Lower lobe of right lung (tissue), 2 donors: Measurements from ENCODE around the gene FUCA1. TPM values are rescaled to one million over a fixed set of nuclear protein-coding genes. Genes with fewer than 3 reads are reported as not detected.
"Not testable (repeated sequence)": the region's sequence is repeated elsewhere in the genome, so short reads cannot be mapped to it uniquely, and the experiment has no call there.

ENCODE experiments used
- ATAC-seq, 2 donors: fragments of 200-7000 bp; cut with Tn5 transposase; one replicate each; pipeline ENCODE4 v1.9.1; 2020 to 2022; ENCODE audit warnings: mild to moderate bottlenecking in 2 of 2, moderate library complexity in 2 of 2
- DNase-seq: peaks from one replicate; pipeline ENCODE4 v3.0.0-alpha.2; 2020
- H3K27ac ChIP-seq: fragments of 200-600 bp; one replicate; pipeline ENCODE4 v1.8.0; 2022
- H3K27me3 ChIP-seq: fragments of 200-600 bp; one replicate; pipeline ENCODE4 v1.8.0; 2022; ENCODE audit warnings: low read depth
- H3K36me3 ChIP-seq: fragments of 200-600 bp; one replicate; pipeline ENCODE4 v1.8.0; 2022; ENCODE audit warnings: mild to moderate bottlenecking
- H3K4me1 ChIP-seq: fragments of 200-600 bp; one replicate; pipeline ENCODE4 v1.8.0; 2022
- H3K4me3 ChIP-seq: fragments of 200-600 bp; one replicate; pipeline ENCODE4 v1.8.0; 2022; ENCODE audit warnings: mild to moderate bottlenecking
- H3K9me3 ChIP-seq: fragments of 200-600 bp; one replicate; pipeline ENCODE4 v1.8.0; 2022
- CTCF ChIP-seq: fragments of 200-600 bp; IDR thresholded peaks from one replicate; pipeline ENCODE4 v1.8.0; 2022; ENCODE audit warnings: antibody characterized with exemption, mild to moderate bottlenecking
- intact Hi-C: fragments of 100-400 bp; cut with DNase I; formaldehyde crosslinking; loops from one replicate; pipeline ENCODE4 v1.11.0; 2022
- total RNA-seq: library from RNA; stranded (reverse); fragmentation: NEBNext Ultra II Directional; extraction: Animal tissue kit (Norgen Biotek cat#: 25700); gene quantifications from one replicate; pipeline ENCODE4 v1.2.1, GENCODE V29; 2021
- donor health status: DM: no; HTN: yes; CAD: no; lungs with severe emphysema.

FUCA1 gene
- total RNA-seq, 1 donor from 2014 or later, result 54.2 TPM

GRCh38 chr1:23843644-23844043, 24.4 kb downstream of the FUCA1 start:
- no peak for TF ChIP-seq CTCF
- peaks cover 4% of the 10 kb centered on the region for H3K4me1 ChIP-seq
- H3K27ac ChIP-seq, result no peak overlapping the region
- H3K4me3 ChIP-seq, result no peak overlapping the region
- peaks cover 50% of the 10 kb centered on the region for H3K36me3 ChIP-seq
- ATAC-seq, result no peak
- intact Hi-C loops, result no loop called here
- no peaks in the 10 kb centered on the region for H3K27me3 ChIP-seq
- no peaks in the 10 kb centered on the region for H3K9me3 ChIP-seq
- no peak for DNase-seq

GRCh38 chr1:23838401-23838866, 29.7 kb downstream of the FUCA1 start:
- H3K36me3 ChIP-seq, result peaks cover 2% of the 10 kb centered on the region
- DNase-seq, result peak; percentile 79
- intact Hi-C loops, result no loop called here
- ATAC-seq, result peak; percentile 99 to 100
- H3K27ac ChIP-seq, result no peak overlapping the region
- H3K9me3 ChIP-seq, result no peaks in the 10 kb centered on the region
- H3K27me3 ChIP-seq, result no peaks in the 10 kb centered on the region
- TF ChIP-seq CTCF, result no peak
- H3K4me1 ChIP-seq, result peaks cover 11% of the 10 kb centered on the region
- peak overlapping the region; percentile 47 for H3K4me3 ChIP-seq

GRCh38 chr1:23837908-23838307, 30.2 kb downstream of the FUCA1 start:
- ATAC-seq (peak; percentile 9 to 39), DNase-seq (peak; percentile 47)
- Histone ChIP-seq H3K4me1 (peaks cover 11% of the 10 kb centered on the region), H3K36me3 (no peaks in the 10 kb centered on the region), H3K9me3 (no peaks in the 10 kb centered on the region), H3K27ac (no peak overlapping the region), H3K27me3 (no peaks in the 10 kb centered on the region), H3K4me3 (peak overlapping the region; percentile 47)
- intact Hi-C loops, result no loop called here
- TF ChIP-seq CTCF, result no peak

GRCh38 chr1:23836037-23836436, 32.1 kb downstream of the FUCA1 start:
- Histone ChIP-seq H3K4me3 (no peak overlapping the region), H3K9me3 (no peaks in the 10 kb centered on the region), H3K27me3 (no peaks in the 10 kb centered on the region), H3K4me1 (peaks cover 11% of the 10 kb centered on the region), H3K27ac (no peak overlapping the region), H3K36me3 (no peaks in the 10 kb centered on the region)
- intact Hi-C loops, result no loop called here
- no peak for DNase-seq
- no peak for ATAC-seq
- no peak for TF ChIP-seq CTCF

- H3K4me3 ChIP-seq, DNase-seq, H3K9me3 ChIP-seq, ATAC-seq, H3K27ac ChIP-seq, intact Hi-C loops, H3K27me3 ChIP-seq, H3K36me3 ChIP-seq: not testable (repeated sequence)
- peaks cover 11% of the 10 kb centered on the region for H3K4me1 ChIP-seq
Observed at GRCh38 chr1:23834156-23834555, 33.9 kb downstream of the FUCA1 start.

GRCh38 chr1:23827717-23828116, 40.4 kb downstream of the FUCA1 start:
- no peak for DNase-seq
- Histone ChIP-seq H3K27me3 (no peaks in the 10 kb centered on the region), H3K27ac (no peak overlapping the region), H3K4me1 (peaks cover 8% of the 10 kb centered on the region), H3K9me3 (no peaks in the 10 kb centered on the region), H3K36me3 (no peaks in the 10 kb centered on the region), H3K4me3 (no peak overlapping the region)
- ATAC-seq, result no peak
- intact Hi-C loops, result no loop called here
- TF ChIP-seq CTCF, result no peak

GRCh38 chr1:23826590-23826989, 41.5 kb downstream of the FUCA1 start:
- intact Hi-C loops, H3K4me1 ChIP-seq, H3K9me3 ChIP-seq, H3K36me3 ChIP-seq, ATAC-seq, DNase-seq, H3K4me3 ChIP-seq, H3K27me3 ChIP-seq, H3K27ac ChIP-seq: not testable (repeated sequence)
